ENCODE data around the gene SGF29.
"Not testable (repeated sequence)": the region's sequence is repeated elsewhere in the genome, so short reads cannot be mapped to it uniquely, and the experiment has no call there.

DNA sequence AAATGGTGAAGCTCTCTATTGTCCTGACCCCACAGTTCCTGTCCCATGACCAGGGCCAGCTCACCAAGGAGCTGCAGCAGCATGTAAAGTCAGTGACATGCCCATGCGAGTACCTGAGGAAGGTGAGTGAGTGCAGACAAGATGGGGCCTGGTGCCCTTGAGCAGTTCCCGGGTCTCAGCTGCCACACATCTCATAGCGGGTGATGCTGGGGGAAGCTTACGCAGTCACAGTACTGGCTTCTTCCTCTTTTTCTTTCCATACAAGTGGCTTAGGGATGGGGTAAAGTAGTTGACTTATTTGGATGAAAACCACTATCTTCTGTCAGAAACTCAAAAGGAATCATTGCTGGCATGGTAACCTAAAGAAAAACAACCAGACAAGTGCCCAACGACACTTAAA, 84.6 kb downstream of the SGF29 start:
- TF ChIP-seq CTCF (IDR thresholded peaks at IDR 0.05; ENCODE audit: low read length); EZH2 (optimal IDR thresholded peaks at IDR 0.05; ENCODE audit: low read depth, low read length); EZH2phosphoT487 (IDR thresholded peaks at IDR 0.05; ENCODE audit: low read length): not testable (repeated sequence)
